H1 (cell line): ENCODE results near the gene ZNF536. TPM values are rescaled to one million over a fixed set of nuclear protein-coding genes. Genes with fewer than 3 reads are reported as not detected.

Source experiments
- CTCF ChIA-PET: fragments of 300-600 bp; sonication (Branson Sonifier 250); formaldehyde crosslinking; loops from one replicate; lab custom pipeline; 2021; ENCODE audit not compliant: partially characterized antibody; lab: Charles Lee
- POLR2A ChIA-PET: fragments of 300-600 bp; sonication (Branson Sonifier 250); formaldehyde crosslinking; loops from one replicate; lab custom pipeline; 2021; ENCODE audit warnings: inconsistent platforms; ENCODE audit not compliant: partially characterized antibody; lab: Charles Lee
- DNase-seq, 2 experiments: peaks; one replicate each; pipeline versions ENCODE4 v3.0.0 to v3.0.0-alpha.2; 2010 to 2022; ENCODE audit warnings: low spot score in 2 of 2, low read depth in 1 of 2, mixed read lengths in 1 of 2
- FAIRE-seq: peaks from 2 replicates; lab custom pipeline; 2011; peaks lifted over from hg19 to GRCh38; lab: Jason Lieb, UNC
- H2AFZ ChIP-seq: 2 replicates; pipeline ENCODE4 v1.8.1; 2012; ENCODE audit warnings: low read length, inconsistent platforms
- H2AK5ac ChIP-seq: 2 replicates; pipeline ENCODE4 v1.6.1; 2013; ENCODE audit warnings: low read depth, low read length
- H2BK120ac ChIP-seq: replicated peaks from 2 replicates; pipeline ENCODE3; 2013; ENCODE audit warnings: low read depth, low read length, inconsistent platforms
- H2BK12ac ChIP-seq: 2 replicates; pipeline ENCODE4 v1.6.1; 2013; ENCODE audit warnings: low read depth, low read length
- H2BK15ac ChIP-seq: 2 replicates; pipeline ENCODE4 v1.6.1; 2013; ENCODE audit warnings: low read length
- H2BK20ac ChIP-seq: 2 replicates; pipeline ENCODE4 v1.6.1; 2013; ENCODE audit warnings: low read length
- H2BK5ac ChIP-seq: 2 replicates; pipeline ENCODE4 v1.6.1; 2013; ENCODE audit warnings: low read depth, low read length
- H3K14ac ChIP-seq: 2 replicates; pipeline ENCODE4 v1.6.1; 2013; ENCODE audit warnings: inconsistent platforms; ENCODE audit not compliant: insufficient read length
- H3K18ac ChIP-seq: 2 replicates; pipeline ENCODE4 v1.6.1; 2013; ENCODE audit warnings: low read length; ENCODE audit errors: extremely low read depth
- H3K23ac ChIP-seq: 2 replicates; pipeline ENCODE4 v1.6.1; 2013; ENCODE audit warnings: inconsistent platforms; ENCODE audit not compliant: insufficient read length
- H3K23me2 ChIP-seq: 2 replicates; pipeline ENCODE4 v1.6.1; 2013; ENCODE audit warnings: low read depth, low read length
- H3K27ac ChIP-seq: 2 replicates; pipeline ENCODE4 v1.6.1; 2011; ENCODE audit warnings: low read depth, low read length, inconsistent platforms
- H3K27me3 ChIP-seq, 4 experiments: replicated peaks in 1 of 4; 1 replicate in 1 of 4; 2 replicates in 3 of 4; pipeline versions ENCODE4 v1.6.1 to v1.8.1; 2011 to 2013; ENCODE audit warnings: low read length in 3 of 4, mild to moderate bottlenecking in 3 of 4, inconsistent platforms in 2 of 4, mixed read lengths in 2 of 4, moderate library complexity in 1 of 4; ENCODE audit not compliant: control insufficient read depth in 3 of 4, insufficient read depth in 3 of 4; ENCODE audit errors: extremely low read depth in 1 of 4
- H3K36me3 ChIP-seq, 4 experiments: 2 replicates each; pipeline versions ENCODE4 v1.6.1 to v1.8.1; 2011 to 2013; ENCODE audit warnings: mild to moderate bottlenecking in 4 of 4, low read length in 3 of 4, moderate library complexity in 2 of 4, control low read depth in 1 of 4, inconsistent platforms in 1 of 4; ENCODE audit not compliant: insufficient read depth in 4 of 4, control insufficient read depth in 2 of 4
- H3K4ac ChIP-seq: replicated peaks from 2 replicates; pipeline ENCODE3; 2013; ENCODE audit warnings: low read length, low read depth, mixed read lengths, inconsistent platforms; ENCODE audit not compliant: insufficient read length
- H3K4me1 ChIP-seq, 4 experiments: replicated peaks in 1 of 4; 1 replicate in 1 of 4; 2 replicates in 3 of 4; pipeline versions ENCODE4 v1.6.1 to v1.8.1; 2011 to 2013; ENCODE audit warnings: low read length in 3 of 4, inconsistent platforms in 2 of 4, mixed read lengths in 1 of 4; ENCODE audit not compliant: insufficient read depth in 4 of 4, control insufficient read depth in 3 of 4
- H3K4me2 ChIP-seq, 2 experiments: 2 replicates each; pipeline versions ENCODE4 v1.6.1 to v1.8.1; 2011 to 2013; ENCODE audit warnings: low read depth in 2 of 2, low read length in 2 of 2, control low read depth in 1 of 2, inconsistent platforms in 1 of 2, mild to moderate bottlenecking in 1 of 2; ENCODE audit not compliant: insufficient read depth in 1 of 2
- H3K4me3 ChIP-seq, 4 experiments: fragments of 200-600, 300-600 bp in 1 of 4; sonication (generic), shearing (Covaris generic), sonication (Bioruptor Twin) in 1 of 4; 2 replicates each; pipeline versions ENCODE4 v1.5.1 to v1.8.1; 2011 to 2016; ENCODE audit warnings: low read length in 4 of 4, low read depth in 3 of 4, control low read depth in 2 of 4, inconsistent platforms in 2 of 4, mild to moderate bottlenecking in 2 of 4, mixed read lengths in 1 of 4, moderate library complexity in 1 of 4; ENCODE audit not compliant: insufficient read depth in 2 of 4; ENCODE audit errors: extremely low read depth in 1 of 4
- H3K56ac ChIP-seq: replicated peaks from 2 replicates; pipeline ENCODE3; 2013; ENCODE audit warnings: low read depth, mild to moderate bottlenecking, mixed read lengths, low read length, inconsistent platforms; ENCODE audit not compliant: insufficient read length
- H3K79me1 ChIP-seq: 2 replicates; pipeline ENCODE4 v1.6.1; 2013; ENCODE audit warnings: low read depth, low read length, control low read depth
- H3K79me2 ChIP-seq, 2 experiments: 2 replicates each; pipeline versions ENCODE4 v1.6.1 to v1.8.1; 2012 to 2013; ENCODE audit warnings: low read length in 2 of 2, mild to moderate bottlenecking in 2 of 2, inconsistent platforms in 1 of 2; ENCODE audit not compliant: insufficient read depth in 2 of 2, control insufficient read depth in 1 of 2
- H3K9ac ChIP-seq, 4 experiments: replicated peaks in 1 of 4; 1 replicate in 1 of 4; 2 replicates in 3 of 4; pipeline versions ENCODE4 v1.6.1 to v1.8.1; 2011 to 2013; ENCODE audit warnings: low read depth in 3 of 4, low read length in 3 of 4, control low read depth in 2 of 4, mild to moderate bottlenecking in 2 of 4, moderate library complexity in 2 of 4, inconsistent platforms in 1 of 4; ENCODE audit errors: extremely low read depth in 1 of 4
- H3K9me3 ChIP-seq, 2 experiments: 2 replicates each; pipeline versions ENCODE4 v1.6.1 to v1.8.1; 2012 to 2013; ENCODE audit warnings: mild to moderate bottlenecking in 2 of 2, moderate library complexity in 2 of 2, control low read depth in 1 of 2, inconsistent platforms in 1 of 2, low read depth in 1 of 2, low read length in 1 of 2, mixed read lengths in 1 of 2; ENCODE audit not compliant: insufficient read depth in 2 of 2
- H4K20me1 ChIP-seq, 2 experiments: replicated peaks in 1 of 2; 2 replicates each; pipeline versions ENCODE3 to v1.8.1; 2011 to 2013; ENCODE audit warnings: inconsistent platforms in 2 of 2, low read length in 2 of 2, mild to moderate bottlenecking in 1 of 2; ENCODE audit not compliant: insufficient read depth in 2 of 2, control insufficient read depth in 1 of 2
- H4K5ac ChIP-seq: 2 replicates; pipeline ENCODE4 v1.6.1; 2013; ENCODE audit warnings: low read length, low read depth, mixed read lengths, inconsistent platforms; ENCODE audit not compliant: insufficient read length
- H4K8ac ChIP-seq: 2 replicates; pipeline ENCODE4 v1.8.0; 2013; ENCODE audit warnings: mild to moderate bottlenecking, moderate library complexity, low read length, inconsistent platforms; ENCODE audit not compliant: insufficient read depth; ENCODE audit errors: extremely low read depth
- H4K91ac ChIP-seq: replicated peaks from 2 replicates; pipeline ENCODE3; 2013; ENCODE audit warnings: low read length, mixed read lengths, inconsistent platforms; ENCODE audit not compliant: insufficient read length
- CEBPB ChIP-seq: IDR thresholded peaks from 2 replicates; pipeline ENCODE4 v1.6.1; 2012; ENCODE audit warnings: low read depth, low read length
- CHD2 ChIP-seq: IDR thresholded peaks from 2 replicates; pipeline ENCODE4 v1.6.1; 2012; ENCODE audit warnings: low read length, improper control_type of control experiment
- E2F6 ChIP-seq: IDR thresholded peaks from 2 replicates; pipeline ENCODE4 v1.6.1; 2012; ENCODE audit warnings: inconsistent platforms
- KDM5A ChIP-seq: fragments of 200-600 bp; IDR thresholded peaks from 2 replicates; pipeline ENCODE4 v1.7.1; 2012; ENCODE audit warnings: mild to moderate bottlenecking, low read length, inconsistent platforms, mixed read lengths
- NANOG ChIP-seq: IDR thresholded peaks from 2 replicates; pipeline ENCODE4 v1.6.1; 2011; ENCODE audit warnings: low read length, low read depth, mild to moderate bottlenecking, inconsistent platforms; ENCODE audit not compliant: insufficient read depth, poor library complexity, severe bottlenecking
- PHF8 ChIP-seq: fragments of 200-600 bp; sonication (generic); conservative IDR thresholded peaks from 2 replicates; pipeline ENCODE4 v1.7.1; 2012; ENCODE audit warnings: low read depth, mild to moderate bottlenecking, inconsistent platforms, low read length, moderate library complexity
- POLR2A ChIP-seq, 2 experiments: IDR thresholded peaks; 1 replicate in 1 of 2; 2 replicates in 1 of 2; pipeline ENCODE4 v1.6.1; 2011; ENCODE audit warnings: low read depth in 2 of 2, low read length in 2 of 2, mild to moderate bottlenecking in 2 of 2; ENCODE audit errors: control extremely low read depth in 1 of 2
- SAP30 ChIP-seq: fragments of 300-600 bp; sonication (generic); IDR thresholded peaks from 2 replicates; pipeline ENCODE4 v1.7.1; 2012; ENCODE audit warnings: low read length, moderate library complexity, mild to moderate bottlenecking, inconsistent platforms; ENCODE audit not compliant: insufficient read depth, insufficient replicate concordance
- SIN3A ChIP-seq, 2 experiments: IDR thresholded peaks in 1 of 2; conservative IDR thresholded peaks in 1 of 2; 2 replicates each; pipeline ENCODE4 v1.6.1; 2011 to 2012; ENCODE audit warnings: low read length in 2 of 2, improper control_type of control experiment in 1 of 2, low read depth in 1 of 2, mild to moderate bottlenecking in 1 of 2
- SUZ12 ChIP-seq: fragments of 200-600 bp; sonication (generic); IDR thresholded peaks from 2 replicates; pipeline ENCODE4 v1.6.1; 2012; ENCODE audit warnings: mild to moderate bottlenecking, inconsistent platforms, low read length, moderate library complexity, mixed read lengths
- TCF12 ChIP-seq: IDR thresholded peaks from 2 replicates; pipeline ENCODE4 v1.6.1; 2011; ENCODE audit warnings: low read depth, mild to moderate bottlenecking, low read length
- YY1 ChIP-seq: IDR thresholded peaks from 2 replicates; pipeline ENCODE4 v1.6.1; 2011; ENCODE audit warnings: low read depth, mild to moderate bottlenecking, low read length
- WGBS, 2 experiments: shearing (Covaris generic) in 1 of 2; methylation state at CpG; one replicate each; pipeline versions ENCODE4 v1.1.6 to v1.1.7; 2013 to 2015; ENCODE audit warnings: low lambda C conversion rate in 2 of 2, mixed read lengths in 2 of 2, inconsistent platforms in 1 of 2, low coverage in 1 of 2, missing lambda C conversion rate in 1 of 2; ENCODE audit not compliant: insufficient replicate concordance in 2 of 2, insufficient coverage in 1 of 2, insufficient read length in 1 of 2; ENCODE audit errors: extremely low coverage in 1 of 2, missing lambda C conversion rate in 1 of 2; 5-methylcytosine and 5-hydroxymethylcytosine counted together
- polyA plus RNA-seq, 7 experiments: library from polyadenylated mRNA; depleted of rRNA in 3 of 7; stranded (reverse) in 5 of 7; unstranded in 2 of 7; fragments of >200 nt in 5 of 7; fragments of 200-250 nt in 2 of 7; gene quantifications; 1 replicate in 5 of 7; 2 replicates in 1 of 7; 4 replicates in 1 of 7; pipeline versions ENCODE4 v1.2.1 to v1.2.3, GENCODE V29; 2011 to 2013; ENCODE audit warnings: missing spikeins in 2 of 7, mixed read lengths in 2 of 7
- total RNA-seq: library from RNA; stranded (reverse); fragmentation: NEBNext Ultra II Directional; extraction: Animal tissue kit (Norgen Biotek cat#: 25700); gene quantifications from 2 replicates; pipeline ENCODE4 v1.2.1, GENCODE V29; 2021

The ZNF536 gene
- total and polyA plus RNA-seq, 2 of the 8 experiments (the other 6 are each of a cell fraction or from before 2014, with no cell fraction given), result 0.09 to 0.11 TPM

GRCh38 chr19:30339624-30340525, 32.3 kb upstream of the ZNF536 start:
- Histone ChIP-seq H3K27ac (no peak overlapping the region), H2BK12ac (no peak overlapping the region), H3K4me3 (no peak overlapping the region), H2BK120ac (no peak overlapping the region), H3K23me2 (peaks cover 7% of the 10 kb centered on the region; the same call in 1 of the 2 replicates), H3K18ac (no peak overlapping the region), H3K36me3 (no peaks in the 10 kb centered on the region), H4K5ac (no peak overlapping the region), H3K27me3 (no peaks in the 10 kb centered on the region), H4K20me1 (peaks cover 0 to 7% of the 10 kb centered on the region in 2 experiments), H2AFZ (no peak overlapping the region; the same call in 1 of the 2 replicates), H2AK5ac (no peak overlapping the region), H2BK5ac (no peak overlapping the region), H2BK15ac (no peak overlapping the region), H4K91ac (no peak overlapping the region), H3K14ac (no peak overlapping the region), H3K9me3 (no peaks in the 10 kb centered on the region), H3K79me2 (no peaks in the 10 kb centered on the region), H3K23ac (no peak overlapping the region), H3K79me1 (no peaks in the 10 kb centered on the region), H3K4me1 (no peaks in the 10 kb centered on the region), H3K4ac (no peak overlapping the region), H3K56ac (no peak overlapping the region), H2BK20ac (no peak overlapping the region), H3K4me2 (no peak overlapping the region), H4K8ac (no peak overlapping the region), H3K9ac (no peak overlapping the region)
- ChIA-PET POLR2A (no interaction called here), CTCF (interaction anchor here (0.7 kb wide), 1 partner anchor 26 kb away, joined by 3 read pairs; no protein-coding TSS in a partner anchor)
- DNase-seq (no peak), FAIRE-seq (no peak)
- WGBS, 2 experiments, result 86% methylated on average over 12 of the region's 14 CpGs; no CpG with 5 or more reads in 1 of the 2 experiments
- TF ChIP-seq CEBPB (no peak), YY1 (no peak), CHD2 (no peak), SUZ12 (no peak), KDM5A (no peak), NANOG (no peak), PHF8 (no peak), TCF12 (no peak), E2F6 (no peak), POLR2A (IDR thresholded peaks at IDR 0.05; ENCODE audit: control extremely low read depth in 1 of 2, low read depth in 2 of 2, low read length in 2 of 2) (no peak), SIN3A (conservative IDR thresholded peaks at IDR 0.05 in 1 of 2, IDR thresholded peaks at IDR 0.05 in 1 of 2; ENCODE audit: low read depth in 1 of 2, low read length in 2 of 2) (no peak), SAP30 (no peak)
